Left ventricle myocardium inferior (tissue), 1 donor: ENCODE measurements around the gene CES4A. TPM values are rescaled to one million over a fixed set of nuclear protein-coding genes. Genes with fewer than 3 reads are reported as not detected.
A peak's percentile ranks its signal among the peaks of the same experiment; 100 is the strongest.

ENCODE experiments used
- DNase-seq: peaks from one replicate; pipeline ENCODE4 v3.0.0-alpha.2; 2020
- H3K27ac ChIP-seq: fragments of 200-600 bp; replicated peaks from 2 replicates; pipeline ENCODE4 v1.8.0; 2021
- H3K27me3 ChIP-seq: fragments of 200-600 bp; 2 replicates; pipeline ENCODE4 v1.8.0; 2021; ENCODE audit warnings: low read depth
- H3K36me3 ChIP-seq: fragments of 200-600 bp; 2 replicates; pipeline ENCODE4 v1.8.0; 2021
- H3K4me1 ChIP-seq: fragments of 200-600 bp; 2 replicates; pipeline ENCODE4 v1.8.0; 2021
- H3K4me3 ChIP-seq: fragments of 200-600 bp; 2 replicates; pipeline ENCODE4 v1.8.0; 2021; ENCODE audit warnings: mild to moderate bottlenecking, moderate library complexity
- H3K9me3 ChIP-seq: fragments of 200-600 bp; replicated peaks from 2 replicates; pipeline ENCODE4 v1.8.0; 2021
- intact Hi-C: fragments of 100-400 bp; cut with micrococcal nuclease; formaldehyde crosslinking; loops from one replicate; pipeline ENCODE4 v1.11.0; 2022
- total RNA-seq: library from RNA; stranded (reverse); fragmentation: NEBNext Ultra II Directional; extraction: Animal tissue kit (Norgen Biotek cat#: 25700); gene quantifications from one replicate; pipeline ENCODE4 v1.2.1, GENCODE V29; 2021
- TF ChIP-seq, protein P1 (sequence below): fragments of 200-600 bp; IDR thresholded peaks from 2 replicates; pipeline ENCODE4 v1.8.0; 2021; ENCODE audit warnings: antibody characterized with exemption, mild to moderate bottlenecking, borderline replicate concordance
- donor health status: DM: no; HTN: yes; CAD: no; lungs with severe emphysema.

Gene CES4A
- total RNA-seq, 1 donor from 2014 or later = 11.0 TPM

DNA sequence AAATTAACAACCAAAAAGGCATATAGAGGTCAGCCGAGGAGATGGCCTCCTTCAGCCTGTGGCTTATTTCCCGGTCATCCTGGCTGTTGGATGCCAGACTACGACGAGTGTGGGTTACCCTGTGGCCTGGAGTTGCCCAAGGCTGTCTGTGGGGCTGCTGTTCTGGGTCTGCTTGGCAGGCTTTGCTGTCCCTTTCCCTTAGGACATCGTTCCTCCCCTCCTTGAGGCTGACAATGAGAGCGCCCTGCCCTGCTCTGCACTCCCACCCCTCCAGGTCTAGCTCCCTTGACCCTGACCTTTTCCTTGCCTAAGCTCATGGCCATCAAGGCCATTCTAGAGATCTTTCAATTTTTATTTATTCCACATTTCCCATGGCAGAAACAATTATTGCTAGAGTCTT lies 38.7 kb downstream of the CES4A start:
- no peak overlapping the region for H3K27ac ChIP-seq
- H3K36me3 ChIP-seq = peaks cover 8% of the 10 kb centered on the region
- no peak for DNase-seq
- H3K4me3 ChIP-seq = no peak overlapping the region
- TF ChIP-seq, protein P1, sequence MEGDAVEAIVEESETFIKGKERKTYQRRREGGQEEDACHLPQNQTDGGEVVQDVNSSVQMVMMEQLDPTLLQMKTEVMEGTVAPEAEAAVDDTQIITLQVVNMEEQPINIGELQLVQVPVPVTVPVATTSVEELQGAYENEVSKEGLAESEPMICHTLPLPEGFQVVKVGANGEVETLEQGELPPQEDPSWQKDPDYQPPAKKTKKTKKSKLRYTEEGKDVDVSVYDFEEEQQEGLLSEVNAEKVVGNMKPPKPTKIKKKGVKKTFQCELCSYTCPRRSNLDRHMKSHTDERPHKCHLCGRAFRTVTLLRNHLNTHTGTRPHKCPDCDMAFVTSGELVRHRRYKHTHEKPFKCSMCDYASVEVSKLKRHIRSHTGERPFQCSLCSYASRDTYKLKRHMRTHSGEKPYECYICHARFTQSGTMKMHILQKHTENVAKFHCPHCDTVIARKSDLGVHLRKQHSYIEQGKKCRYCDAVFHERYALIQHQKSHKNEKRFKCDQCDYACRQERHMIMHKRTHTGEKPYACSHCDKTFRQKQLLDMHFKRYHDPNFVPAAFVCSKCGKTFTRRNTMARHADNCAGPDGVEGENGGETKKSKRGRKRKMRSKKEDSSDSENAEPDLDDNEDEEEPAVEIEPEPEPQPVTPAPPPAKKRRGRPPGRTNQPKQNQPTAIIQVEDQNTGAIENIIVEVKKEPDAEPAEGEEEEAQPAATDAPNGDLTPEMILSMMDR = no peak
- H3K9me3 ChIP-seq = no peaks in the 10 kb centered on the region
- intact Hi-C loops = no loop called here
- peaks cover 44% of the 10 kb centered on the region for H3K4me1 ChIP-seq
- no peaks in the 10 kb centered on the region for H3K27me3 ChIP-seq

DNA sequence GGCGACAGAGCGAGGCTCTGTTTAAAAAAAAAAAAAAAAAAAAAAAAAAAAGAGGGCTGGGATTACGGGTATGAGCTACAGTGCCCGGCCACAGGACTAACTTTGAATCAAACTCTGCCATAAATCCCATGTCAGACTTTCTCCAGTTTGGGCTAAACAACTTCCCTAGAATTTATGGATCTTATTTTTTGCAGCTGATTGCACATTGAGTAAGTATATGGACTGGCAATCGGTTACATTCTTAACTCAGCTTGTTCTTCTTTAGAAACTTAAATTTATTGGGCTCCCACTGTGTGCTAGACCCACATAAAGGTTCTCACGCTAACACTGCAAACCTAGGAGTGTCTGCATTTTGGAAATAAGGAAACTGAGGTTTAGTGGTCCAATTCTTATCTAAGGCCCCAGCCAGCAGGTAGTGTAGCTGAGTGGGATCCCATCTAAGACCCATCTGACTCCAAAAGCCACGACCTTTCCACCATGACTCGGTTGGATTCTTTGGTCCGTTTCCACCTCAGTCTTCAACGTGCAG lies 39.8 kb downstream of the CES4A start:
- intact Hi-C loops = no loop called here
- peaks cover 8% of the 10 kb centered on the region for H3K36me3 ChIP-seq
- DNase-seq = no peak
- peak overlapping the region; percentile 99 for H3K27ac ChIP-seq
- no peaks in the 10 kb centered on the region for H3K27me3 ChIP-seq
- H3K9me3 ChIP-seq = no peaks in the 10 kb centered on the region
- H3K4me1 ChIP-seq = peaks cover 47% of the 10 kb centered on the region
- TF ChIP-seq, protein P1 = no peak
- H3K4me3 ChIP-seq = peak overlapping the region; percentile 99

DNA sequence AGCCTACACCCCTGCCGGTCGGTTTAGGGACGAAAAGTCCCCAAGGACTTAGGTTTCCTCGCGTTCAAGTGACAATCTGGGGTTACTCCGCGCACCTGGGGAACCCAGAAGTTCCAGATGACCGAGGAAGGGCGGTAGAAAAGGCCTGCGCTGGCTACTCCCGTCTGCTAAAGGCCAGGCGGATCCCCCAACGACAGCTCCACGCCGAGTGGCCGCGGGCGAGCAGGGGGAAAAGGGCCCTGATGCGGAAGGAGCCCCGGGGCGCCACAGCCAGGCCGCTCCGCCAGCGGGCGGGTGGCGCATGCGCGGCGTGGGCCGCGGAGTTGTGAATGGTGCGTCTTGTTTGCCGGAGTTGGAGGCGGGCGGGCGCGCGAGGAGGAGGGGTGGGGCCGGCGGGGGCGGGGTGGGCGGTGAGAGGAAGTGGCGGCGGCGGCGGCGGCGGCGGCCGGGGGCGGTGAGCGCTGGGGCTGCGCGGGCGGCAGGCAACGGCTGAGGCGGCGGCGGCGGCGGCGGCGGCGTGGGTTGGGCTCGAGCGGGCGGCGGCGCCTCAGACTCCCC lies 40.4 kb downstream of the CES4A start, which contains the start of gene CBFB:
CBFB (plus strand) TSS at position 454 of the 558 bp plus-strand sequence. CDS start 259 bp downstream, outside the sequence.
- TF ChIP-seq, protein P1 = peak; percentile 13
- DNase-seq = peak; percentile 94
- Histone ChIP-seq H3K27me3 (no peaks in the 10 kb centered on the region), H3K9me3 (no peaks in the 10 kb centered on the region), H3K4me3 (peak within 1 kb of the TSS; percentile 99), H3K27ac (peak within 1 kb of the TSS; percentile 99), H3K36me3 (peaks cover 8% of the 10 kb centered on the region), H3K4me1 (peaks cover 48% of the 10 kb centered on the region)
- intact Hi-C loops = no loop called here

DNA sequence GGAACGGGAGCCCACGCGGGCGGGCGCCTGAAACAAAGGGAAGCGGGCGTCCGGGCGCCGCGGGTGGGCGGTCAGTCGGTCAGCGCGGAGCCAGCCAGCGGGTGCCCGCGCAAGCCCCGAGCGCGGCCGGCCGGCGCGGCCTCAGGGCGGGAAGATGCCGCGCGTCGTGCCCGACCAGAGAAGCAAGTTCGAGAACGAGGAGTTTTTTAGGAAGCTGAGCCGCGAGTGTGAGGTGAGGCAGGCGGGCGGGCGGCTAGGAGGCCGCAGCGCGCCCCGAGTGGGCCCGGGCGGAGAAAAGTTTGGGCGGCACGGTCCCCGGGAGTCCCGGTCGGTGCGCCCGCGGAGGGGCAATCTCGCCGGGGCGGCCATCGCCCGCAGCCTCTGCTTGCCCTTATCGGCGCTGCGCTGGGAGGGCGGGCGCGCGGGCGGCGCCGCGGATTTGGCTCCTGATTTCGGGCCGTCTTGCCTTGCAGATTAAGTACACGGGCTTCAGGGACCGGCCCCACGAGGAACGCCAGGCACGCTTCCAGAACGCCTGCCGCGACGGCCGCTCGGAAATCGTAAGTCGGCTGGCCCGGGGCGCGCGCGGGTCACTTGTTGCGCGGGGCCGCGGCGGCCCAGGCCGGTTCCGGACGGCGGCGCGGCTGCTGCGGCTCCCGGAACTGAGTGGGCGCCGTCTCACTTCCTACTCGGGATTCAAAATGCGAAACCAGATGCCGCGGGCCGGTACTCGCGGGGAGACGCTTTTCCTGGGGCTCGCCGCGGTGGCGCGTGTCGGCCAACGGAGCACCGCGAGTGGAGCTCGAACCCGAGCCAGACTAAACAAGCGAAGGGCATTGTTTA lies 41.1 kb downstream of the CES4A start:
- intact Hi-C loops = no loop called here
- Histone ChIP-seq H3K27ac (peak overlapping the region; percentile 99), H3K4me1 (peaks cover 52% of the 10 kb centered on the region), H3K9me3 (no peaks in the 10 kb centered on the region), H3K4me3 (peak overlapping the region; percentile 99), H3K36me3 (peaks cover 8% of the 10 kb centered on the region), H3K27me3 (no peaks in the 10 kb centered on the region)
- DNase-seq = peak; percentile 74
- TF ChIP-seq, protein P1 = no peak

DNA sequence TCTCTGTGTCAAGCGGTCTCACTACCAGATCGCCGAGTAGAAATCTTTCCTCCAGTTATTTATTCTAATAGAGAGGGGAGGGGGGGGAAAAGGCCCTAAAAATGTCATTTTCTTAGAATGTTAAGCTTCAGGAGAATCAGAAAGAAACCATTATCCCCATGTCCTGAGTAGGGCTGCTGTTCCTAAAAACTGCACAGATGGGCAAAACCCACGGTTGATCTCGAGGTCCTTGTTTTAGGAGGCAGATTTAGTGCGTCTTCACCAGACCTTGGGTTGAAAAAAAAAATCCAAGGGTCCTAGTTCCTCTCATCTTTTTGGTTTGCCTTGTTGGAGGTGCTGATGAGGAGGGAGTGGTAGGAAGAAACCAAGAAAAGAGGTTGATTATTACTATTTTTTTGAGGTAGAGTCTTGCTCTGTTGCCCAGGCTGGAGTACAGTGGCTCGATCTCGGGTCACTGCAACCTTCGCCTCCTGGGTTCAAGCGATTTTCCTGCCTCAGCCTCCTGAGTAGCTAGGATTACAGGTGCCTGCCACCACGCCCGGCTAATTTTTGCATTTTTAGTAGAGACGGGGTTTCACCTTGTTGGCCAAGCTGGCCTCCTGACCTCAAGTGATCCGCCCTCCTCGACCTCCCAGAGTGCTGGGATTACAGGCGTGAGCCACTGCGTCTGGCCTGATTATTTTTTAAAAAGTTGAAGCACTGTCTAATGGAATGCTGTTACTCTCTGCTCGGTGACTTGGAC lies 42.0 kb downstream of the CES4A start:
- DNase-seq = no peak
- Histone ChIP-seq H3K9me3 (no peaks in the 10 kb centered on the region), H3K4me3 (peak overlapping the region; percentile 99), H3K27me3 (no peaks in the 10 kb centered on the region), H3K36me3 (peaks cover 8% of the 10 kb centered on the region), H3K4me1 (peaks cover 61% of the 10 kb centered on the region), H3K27ac (peak overlapping the region; percentile 99)
- TF ChIP-seq, protein P1 = no peak
- intact Hi-C loops = no loop called here
